ENCODE measurements around the gene EXD3.

- TF ChIP-seq CTCF (IDR thresholded peaks at IDR 0.05; ENCODE audit: low read length) (peak; percentile 47), EZH2phosphoT487 (IDR thresholded peaks at IDR 0.05; ENCODE audit: low read length) (no peak), EZH2 (optimal IDR thresholded peaks at IDR 0.05; ENCODE audit: low read depth, low read length) (no peak)
Measured at GRCh38 chr9:137302449-137303150, 120.4 kb downstream of the EXD3 start.
